HEK293 (cell line): ENCODE data around the gene DPT.

Experiments
- CTCF ChIP-seq: fragments of 450-650 bp; formaldehyde crosslinking; IDR thresholded peaks from 2 replicates; pipeline ENCODE4 v1.5.1; 2016; ENCODE audit warnings: missing biosample characterization, missing genetic modification characterization
- OVOL3 ChIP-seq: fragments of 450-650 bp; formaldehyde crosslinking; IDR thresholded peaks from 2 replicates; pipeline ENCODE4 v1.5.1; 2016; ENCODE audit warnings: missing biosample characterization, missing genetic modification characterization
- REPIN1 ChIP-seq: fragments of 450-650 bp; formaldehyde crosslinking; IDR thresholded peaks from 2 replicates; pipeline ENCODE4 v1.5.1; 2017; ENCODE audit warnings: missing biosample characterization, missing genetic modification characterization, low read depth
- ZFHX2 ChIP-seq: fragments of 450-650 bp; formaldehyde crosslinking; conservative IDR thresholded peaks from 2 replicates; pipeline ENCODE4 v1.5.1; 2016; ENCODE audit warnings: missing biosample characterization, missing genetic modification characterization
- ZNF146 ChIP-seq: fragments of 450-650 bp; formaldehyde crosslinking; IDR thresholded peaks from 2 replicates; pipeline ENCODE4 v1.5.1; 2016; ENCODE audit warnings: missing biosample characterization, missing genetic modification characterization
- ZNF174 ChIP-seq: fragments of 450-650 bp; formaldehyde crosslinking; IDR thresholded peaks from 2 replicates; pipeline ENCODE4 v1.5.0; 2017; ENCODE audit warnings: missing biosample characterization, mild to moderate bottlenecking, missing genetic modification characterization
- ZNF274 ChIP-seq, 2 experiments: fragments of 200-500 bp in 1 of 2; fragments of 450-650 bp in 1 of 2; sonication (Bioruptor generic) in 1 of 2; formaldehyde crosslinking in 1 of 2; IDR thresholded peaks; 2 replicates each; pipeline versions ENCODE4 v1.5.1 to v1.6.1; 2014 to 2016; ENCODE audit warnings: borderline replicate concordance in 1 of 2, inconsistent platforms in 1 of 2, low read length in 1 of 2, missing biosample characterization in 1 of 2, missing genetic modification characterization in 1 of 2
- ZNF398 ChIP-seq: fragments of 450-650 bp; formaldehyde crosslinking; IDR thresholded peaks from 2 replicates; pipeline ENCODE4 v1.5.1; 2017; ENCODE audit warnings: missing biosample characterization, missing genetic modification characterization
- ZNF596 ChIP-seq: fragments of 450-650 bp; IDR thresholded peaks from 2 replicates; pipeline ENCODE4 v1.5.0; 2018; ENCODE audit warnings: missing biosample characterization, mild to moderate bottlenecking, missing genetic modification characterization, moderate library complexity
- TF ChIP-seq, protein P1 (sequence below): fragments of 450-650 bp; formaldehyde crosslinking; IDR thresholded peaks from 2 replicates; pipeline ENCODE4 v1.5.1; 2016; ENCODE audit warnings: missing biosample characterization, missing genetic modification characterization
- TF ChIP-seq, protein P2 (sequence below): fragments of 450-650 bp; formaldehyde crosslinking; IDR thresholded peaks from 2 replicates; pipeline ENCODE4 v1.5.1; 2016; ENCODE audit warnings: missing biosample characterization, missing genetic modification characterization

DNA sequence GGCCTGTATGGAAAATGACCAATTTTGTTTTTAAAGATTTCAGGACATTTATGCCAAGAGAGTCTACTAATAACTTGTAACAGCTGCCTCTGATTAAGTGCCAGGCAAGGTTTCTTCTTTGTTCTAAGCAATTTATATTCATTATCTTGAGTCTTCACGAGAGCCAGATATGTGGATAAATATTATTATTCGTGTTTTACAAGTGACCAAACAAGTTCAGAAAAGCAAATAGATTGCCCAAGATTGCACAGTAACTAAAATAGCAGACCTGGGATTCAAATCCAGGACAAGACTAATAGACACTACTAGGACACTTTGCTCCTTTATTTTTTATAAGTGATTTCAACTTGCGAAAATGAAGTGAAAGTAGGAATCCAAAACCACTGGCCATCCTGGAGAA lies 30.1 kb upstream of the DPT start:
- no peak for TF ChIP-seq OVOL3
- TF ChIP-seq ZFHX2 (tag by site-specific recombination) = no peak
- TF ChIP-seq CTCF (tag by site-specific recombination) = no peak
- TF ChIP-seq ZNF274 (IDR thresholded peaks at IDR 0.05; ENCODE audit: low read length) = no peak
- no peak for TF ChIP-seq ZNF274 (tag by site-specific recombination; IDR thresholded peaks at IDR 0.05; ENCODE audit: borderline replicate concordance)
- TF ChIP-seq ZNF174 (tag by site-specific recombination) = no peak
- no peak for TF ChIP-seq ZNF398
- TF ChIP-seq, protein P1, sequence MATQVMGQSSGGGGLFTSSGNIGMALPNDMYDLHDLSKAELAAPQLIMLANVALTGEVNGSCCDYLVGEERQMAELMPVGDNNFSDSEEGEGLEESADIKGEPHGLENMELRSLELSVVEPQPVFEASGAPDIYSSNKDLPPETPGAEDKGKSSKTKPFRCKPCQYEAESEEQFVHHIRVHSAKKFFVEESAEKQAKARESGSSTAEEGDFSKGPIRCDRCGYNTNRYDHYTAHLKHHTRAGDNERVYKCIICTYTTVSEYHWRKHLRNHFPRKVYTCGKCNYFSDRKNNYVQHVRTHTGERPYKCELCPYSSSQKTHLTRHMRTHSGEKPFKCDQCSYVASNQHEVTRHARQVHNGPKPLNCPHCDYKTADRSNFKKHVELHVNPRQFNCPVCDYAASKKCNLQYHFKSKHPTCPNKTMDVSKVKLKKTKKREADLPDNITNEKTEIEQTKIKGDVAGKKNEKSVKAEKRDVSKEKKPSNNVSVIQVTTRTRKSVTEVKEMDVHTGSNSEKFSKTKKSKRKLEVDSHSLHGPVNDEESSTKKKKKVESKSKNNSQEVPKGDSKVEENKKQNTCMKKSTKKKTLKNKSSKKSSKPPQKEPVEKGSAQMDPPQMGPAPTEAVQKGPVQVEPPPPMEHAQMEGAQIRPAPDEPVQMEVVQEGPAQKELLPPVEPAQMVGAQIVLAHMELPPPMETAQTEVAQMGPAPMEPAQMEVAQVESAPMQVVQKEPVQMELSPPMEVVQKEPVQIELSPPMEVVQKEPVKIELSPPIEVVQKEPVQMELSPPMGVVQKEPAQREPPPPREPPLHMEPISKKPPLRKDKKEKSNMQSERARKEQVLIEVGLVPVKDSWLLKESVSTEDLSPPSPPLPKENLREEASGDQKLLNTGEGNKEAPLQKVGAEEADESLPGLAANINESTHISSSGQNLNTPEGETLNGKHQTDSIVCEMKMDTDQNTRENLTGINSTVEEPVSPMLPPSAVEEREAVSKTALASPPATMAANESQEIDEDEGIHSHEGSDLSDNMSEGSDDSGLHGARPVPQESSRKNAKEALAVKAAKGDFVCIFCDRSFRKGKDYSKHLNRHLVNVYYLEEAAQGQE (tag by site-specific recombination) = no peak
- no peak for TF ChIP-seq ZNF596 (tag by site-specific recombination)
- no peak for TF ChIP-seq REPIN1
- TF ChIP-seq ZNF146 (tag by site-specific recombination) = no peak
- TF ChIP-seq, protein P2, sequence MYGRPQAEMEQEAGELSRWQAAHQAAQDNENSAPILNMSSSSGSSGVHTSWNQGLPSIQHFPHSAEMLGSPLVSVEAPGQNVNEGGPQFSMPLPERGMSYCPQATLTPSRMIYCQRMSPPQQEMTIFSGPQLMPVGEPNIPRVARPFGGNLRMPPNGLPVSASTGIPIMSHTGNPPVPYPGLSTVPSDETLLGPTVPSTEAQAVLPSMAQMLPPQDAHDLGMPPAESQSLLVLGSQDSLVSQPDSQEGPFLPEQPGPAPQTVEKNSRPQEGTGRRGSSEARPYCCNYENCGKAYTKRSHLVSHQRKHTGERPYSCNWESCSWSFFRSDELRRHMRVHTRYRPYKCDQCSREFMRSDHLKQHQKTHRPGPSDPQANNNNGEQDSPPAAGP (tag by site-specific recombination) = no peak
